Gastrocnemius medialis (tissue), 4 donors: Measurements from ENCODE around the gene DSC3.

Experiments used
- POLR2A ChIP-seq, 2 donors: fragments of 450-650 bp; IDR thresholded peaks; one replicate each; pipeline ENCODE4 v1.6.1; 2017; ENCODE audit warnings: antibody characterized with exemption in 2 of 2, mild to moderate bottlenecking in 2 of 2, moderate library complexity in 2 of 2
- TF ChIP-seq, protein P1 (sequence below), 5 experiments: fragments of 450-650 bp in 3 of 5; fragments of 200-600 bp in 2 of 5; sonication (generic) in 2 of 5; IDR thresholded peaks in 4 of 5; conservative IDR thresholded peaks in 1 of 5; 1 replicate in 4 of 5; 2 replicates in 1 of 5; pipeline ENCODE4 v1.5.1; 2016 to 2019; ENCODE audit warnings: antibody characterized with exemption in 5 of 5, mild to moderate bottlenecking in 3 of 5, moderate library complexity in 3 of 5

DNA sequence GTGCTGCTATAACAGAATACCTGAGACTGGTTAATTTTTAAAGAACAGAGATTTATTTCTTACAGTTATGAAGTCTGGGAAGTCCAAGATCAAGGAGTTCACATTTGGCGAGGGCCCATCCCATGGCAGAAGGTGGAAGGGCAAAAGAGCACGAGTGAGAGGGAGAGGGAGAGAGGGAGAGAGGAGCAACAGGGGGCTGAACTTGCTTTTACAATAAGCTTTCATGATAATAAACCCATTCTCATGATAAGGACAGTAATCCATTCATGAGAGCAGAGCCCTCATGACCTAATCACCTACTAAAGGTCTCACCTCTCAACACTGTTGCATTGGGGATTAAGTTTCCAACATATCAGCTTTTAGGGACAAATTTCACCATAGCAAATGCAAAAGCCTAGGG is 45.3 kb downstream of the DSC3 start:
- TF ChIP-seq, protein P1, sequence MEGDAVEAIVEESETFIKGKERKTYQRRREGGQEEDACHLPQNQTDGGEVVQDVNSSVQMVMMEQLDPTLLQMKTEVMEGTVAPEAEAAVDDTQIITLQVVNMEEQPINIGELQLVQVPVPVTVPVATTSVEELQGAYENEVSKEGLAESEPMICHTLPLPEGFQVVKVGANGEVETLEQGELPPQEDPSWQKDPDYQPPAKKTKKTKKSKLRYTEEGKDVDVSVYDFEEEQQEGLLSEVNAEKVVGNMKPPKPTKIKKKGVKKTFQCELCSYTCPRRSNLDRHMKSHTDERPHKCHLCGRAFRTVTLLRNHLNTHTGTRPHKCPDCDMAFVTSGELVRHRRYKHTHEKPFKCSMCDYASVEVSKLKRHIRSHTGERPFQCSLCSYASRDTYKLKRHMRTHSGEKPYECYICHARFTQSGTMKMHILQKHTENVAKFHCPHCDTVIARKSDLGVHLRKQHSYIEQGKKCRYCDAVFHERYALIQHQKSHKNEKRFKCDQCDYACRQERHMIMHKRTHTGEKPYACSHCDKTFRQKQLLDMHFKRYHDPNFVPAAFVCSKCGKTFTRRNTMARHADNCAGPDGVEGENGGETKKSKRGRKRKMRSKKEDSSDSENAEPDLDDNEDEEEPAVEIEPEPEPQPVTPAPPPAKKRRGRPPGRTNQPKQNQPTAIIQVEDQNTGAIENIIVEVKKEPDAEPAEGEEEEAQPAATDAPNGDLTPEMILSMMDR (IDR thresholded peaks at IDR 0.05 in 4 of 5, conservative IDR thresholded peaks at IDR 0.05 in 1 of 5) = no peak
- no peak for TF ChIP-seq POLR2A (IDR thresholded peaks at IDR 0.05)
